A204.1 (cell line): ENCODE measurements around the gene RANBP10.

Experiments
- FAIRE-seq: peaks from 2 replicates; lab custom pipeline; 2012; peaks lifted over from hg19 to GRCh38; lab: Jason Lieb, UNC

The RANBP10 gene

GRCh38 chr16:67825906-67826305 is 19.5 kb upstream of the RANBP10 start:
- FAIRE-seq, result no peak

- FAIRE-seq, result no peak
These were observed 18.8 kb upstream of the RANBP10 start for GRCh38 chr16:67825119-67825518.

GRCh38 chr16:67822511-67822910 is 16.2 kb upstream of the RANBP10 start:
- no peak for FAIRE-seq

GRCh38 chr16:67820608-67821259 is 14.4 kb upstream of the RANBP10 start:
- no peak for FAIRE-seq

- no peak for FAIRE-seq
These were observed 8.2 kb upstream of the RANBP10 start for GRCh38 chr16:67814567-67814966.

- no peak for FAIRE-seq
These were observed 5.5 kb upstream of the RANBP10 start for GRCh38 chr16:67811899-67812298.

- no peak for FAIRE-seq
These were observed 855 bp upstream of the RANBP10 start for GRCh38 chr16:67807148-67807682.

- no peak for FAIRE-seq
These were observed 487 bp downstream of the RANBP10 start for GRCh38 chr16:67805718-67806427.

GRCh38 chr16:67804853-67805542 is 1.4 kb downstream of the RANBP10 start:
- no peak for FAIRE-seq

- no peak for FAIRE-seq
These were observed 2.5 kb downstream of the RANBP10 start for GRCh38 chr16:67803894-67804293.

- no peak for FAIRE-seq
These were observed 4.5 kb downstream of the RANBP10 start for GRCh38 chr16:67801883-67802282.

- FAIRE-seq, result no peak
These were observed 5.1 kb downstream of the RANBP10 start for GRCh38 chr16:67801241-67801640.

GRCh38 chr16:67800338-67800926 is 5.9 kb downstream of the RANBP10 start:
- no peak for FAIRE-seq

- no peak for FAIRE-seq
These were observed 10.2 kb downstream of the RANBP10 start for GRCh38 chr16:67796099-67796718.

GRCh38 chr16:67790071-67790470 is 16.3 kb downstream of the RANBP10 start:
- FAIRE-seq, result no peak

GRCh38 chr16:67786491-67786890 is 19.9 kb downstream of the RANBP10 start:
- no peak for FAIRE-seq

- FAIRE-seq, result no peak
These were observed 23.0 kb downstream of the RANBP10 start for GRCh38 chr16:67783353-67783725.

- no peak for FAIRE-seq
These were observed 23.6 kb downstream of the RANBP10 start for GRCh38 chr16:67782567-67783352.

- FAIRE-seq, result no peak
These were observed 24.8 kb downstream of the RANBP10 start for GRCh38 chr16:67781565-67781921.

- FAIRE-seq, result no peak
These were observed 25.4 kb downstream of the RANBP10 start for GRCh38 chr16:67780847-67781564.
